Gastrocnemius medialis (tissue), 4 donors: ENCODE results near the gene PURA.

Source experiments
- POLR2A ChIP-seq, 2 donors: fragments of 450-650 bp; IDR thresholded peaks; one replicate each; pipeline ENCODE4 v1.6.1; 2017; ENCODE audit warnings: antibody characterized with exemption in 2 of 2, mild to moderate bottlenecking in 2 of 2, moderate library complexity in 2 of 2
- TF ChIP-seq, protein P1 (sequence below), 5 experiments: fragments of 450-650 bp in 3 of 5; fragments of 200-600 bp in 2 of 5; sonication (generic) in 2 of 5; IDR thresholded peaks in 4 of 5; conservative IDR thresholded peaks in 1 of 5; 1 replicate in 4 of 5; 2 replicates in 1 of 5; pipeline ENCODE4 v1.5.1; 2016 to 2019; ENCODE audit warnings: antibody characterized with exemption in 5 of 5, mild to moderate bottlenecking in 3 of 5, moderate library complexity in 3 of 5

DNA sequence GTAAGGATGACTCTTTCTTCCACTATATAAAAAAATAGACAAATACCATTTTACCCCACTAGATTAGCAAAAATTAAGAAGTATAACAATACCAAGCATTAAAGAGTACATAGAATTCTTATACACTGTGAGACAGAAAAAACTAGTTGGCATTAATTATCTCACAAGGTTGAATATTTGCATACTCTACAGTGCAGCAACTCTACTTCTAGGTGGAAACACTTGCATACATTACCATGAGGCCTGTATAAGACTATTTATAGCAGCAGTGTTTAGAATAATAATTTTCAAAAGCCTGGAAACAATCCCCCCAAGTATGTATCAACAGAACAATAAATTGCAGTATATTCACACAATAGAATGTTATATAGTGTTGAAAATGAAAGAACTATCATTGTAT is 19.0 kb upstream of the PURA start:
- TF ChIP-seq, protein P1, sequence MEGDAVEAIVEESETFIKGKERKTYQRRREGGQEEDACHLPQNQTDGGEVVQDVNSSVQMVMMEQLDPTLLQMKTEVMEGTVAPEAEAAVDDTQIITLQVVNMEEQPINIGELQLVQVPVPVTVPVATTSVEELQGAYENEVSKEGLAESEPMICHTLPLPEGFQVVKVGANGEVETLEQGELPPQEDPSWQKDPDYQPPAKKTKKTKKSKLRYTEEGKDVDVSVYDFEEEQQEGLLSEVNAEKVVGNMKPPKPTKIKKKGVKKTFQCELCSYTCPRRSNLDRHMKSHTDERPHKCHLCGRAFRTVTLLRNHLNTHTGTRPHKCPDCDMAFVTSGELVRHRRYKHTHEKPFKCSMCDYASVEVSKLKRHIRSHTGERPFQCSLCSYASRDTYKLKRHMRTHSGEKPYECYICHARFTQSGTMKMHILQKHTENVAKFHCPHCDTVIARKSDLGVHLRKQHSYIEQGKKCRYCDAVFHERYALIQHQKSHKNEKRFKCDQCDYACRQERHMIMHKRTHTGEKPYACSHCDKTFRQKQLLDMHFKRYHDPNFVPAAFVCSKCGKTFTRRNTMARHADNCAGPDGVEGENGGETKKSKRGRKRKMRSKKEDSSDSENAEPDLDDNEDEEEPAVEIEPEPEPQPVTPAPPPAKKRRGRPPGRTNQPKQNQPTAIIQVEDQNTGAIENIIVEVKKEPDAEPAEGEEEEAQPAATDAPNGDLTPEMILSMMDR (IDR thresholded peaks at IDR 0.05 in 4 of 5, conservative IDR thresholded peaks at IDR 0.05 in 1 of 5) = no peak
- TF ChIP-seq POLR2A (IDR thresholded peaks at IDR 0.05) = no peak
